B cell (primary cell): Measurements from ENCODE around the gene RCBTB2.

ENCODE experiments used
- CTCF ChIP-seq: fragments of 200-600 bp; IDR thresholded peaks from one replicate; pipeline ENCODE4 v1.8.0; 2022; ENCODE audit warnings: antibody characterized with exemption, mild to moderate bottlenecking
- EZH2 ChIP-seq: IDR thresholded peaks from 2 replicates; pipeline ENCODE4 v1.6.1; 2012; ENCODE audit warnings: borderline replicate concordance, low read depth, mild to moderate bottlenecking, moderate library complexity, low read length; ENCODE audit not compliant: insufficient read depth, poor library complexity, severe bottlenecking

GRCh38 chr13:48505012-48505411 is 27.9 kb downstream of the RCBTB2 start:
- no peak for TF ChIP-seq CTCF
- no peak for TF ChIP-seq EZH2
